ENCODE measurements around the gene TMEM147.

The TMEM147 gene, protein sequence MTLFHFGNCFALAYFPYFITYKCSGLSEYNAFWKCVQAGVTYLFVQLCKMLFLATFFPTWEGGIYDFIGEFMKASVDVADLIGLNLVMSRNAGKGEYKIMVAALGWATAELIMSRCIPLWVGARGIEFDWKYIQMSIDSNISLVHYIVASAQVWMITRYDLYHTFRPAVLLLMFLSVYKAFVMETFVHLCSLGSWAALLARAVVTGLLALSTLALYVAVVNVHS

DNA sequence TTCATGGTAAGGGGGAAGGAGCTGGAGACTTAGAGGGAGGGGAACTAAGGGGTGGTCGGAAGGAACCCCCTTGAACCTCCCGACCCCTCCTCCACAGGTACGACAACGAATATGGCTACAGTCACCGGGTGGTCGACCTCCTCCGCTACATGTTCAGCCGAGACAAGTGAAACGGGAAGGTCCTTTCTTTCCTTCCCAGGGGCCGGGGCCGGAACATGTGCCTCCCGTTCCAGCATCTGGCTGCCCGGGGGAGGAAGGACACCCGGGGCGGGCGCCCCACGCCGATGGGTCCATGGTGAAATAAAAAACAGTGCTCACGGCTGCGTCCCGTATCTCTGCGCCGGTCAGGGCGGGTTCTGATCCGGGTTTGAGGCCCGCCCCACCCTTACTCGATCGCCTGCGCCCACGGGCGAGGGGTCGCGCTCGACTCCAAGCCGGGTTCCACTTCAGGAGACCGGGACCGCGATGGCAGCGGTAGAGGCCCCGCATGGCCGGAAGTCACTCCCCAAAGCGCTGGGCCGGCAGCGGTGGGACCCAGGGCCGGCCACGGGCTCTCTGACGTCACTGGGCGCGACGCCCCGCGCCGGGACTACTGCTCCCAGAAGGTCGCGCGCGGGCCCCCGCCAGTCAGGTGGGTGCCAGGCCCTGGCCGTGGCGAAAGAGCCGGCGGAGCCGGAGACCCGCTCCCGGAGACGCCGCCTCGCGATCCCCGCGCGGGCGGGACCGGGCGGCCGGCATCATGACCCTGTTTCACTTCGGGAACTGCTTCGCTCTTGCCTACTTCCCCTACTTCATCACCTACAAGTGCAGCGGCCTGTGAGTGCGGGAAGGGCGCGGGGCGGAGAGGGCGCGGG lies at the start of gene TMEM147:
Gene TMEM147, plus strand, starts transcription at position 626 of the 854 bp plus-strand sequence. Its CDS starts 114 bp downstream, at position 740.
- Mint-ChIP-seq H3K27me3 (no peaks in the 10 kb centered on the region), H3K27ac (peak within 1 kb of the TSS; percentile 95), H3K4me3 (peak within 1 kb of the TSS; percentile 96), H3K36me3 (ENCODE audit: low read depth) (peaks cover 26% of the 10 kb centered on the region), H3K4me1 (peaks cover 43% of the 10 kb centered on the region), H3K9me3 (no peaks in the 10 kb centered on the region)
- ATAC-seq (peak; percentile 81), DNase-seq (peak; percentile 92)

DNA sequence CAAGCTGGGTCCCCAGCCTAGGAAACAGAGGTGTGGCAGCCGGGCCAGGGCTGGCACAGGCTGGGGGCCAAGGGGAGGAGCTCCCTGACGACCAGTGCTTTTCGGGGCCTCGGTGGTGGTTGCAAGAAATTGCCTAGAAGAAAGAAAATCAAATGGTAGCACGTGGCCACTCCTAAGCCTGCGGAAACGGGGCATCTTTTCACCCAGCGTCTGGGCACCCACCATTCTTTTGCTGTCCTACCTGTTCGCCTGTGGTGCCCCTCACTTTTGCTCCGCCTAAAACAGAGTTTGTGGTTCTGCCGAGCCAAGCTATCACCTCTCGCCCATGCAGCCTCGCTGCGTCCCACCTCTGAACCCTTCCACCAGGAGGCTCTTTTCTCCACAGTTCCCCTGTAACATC lies 48.0 kb upstream of the TMEM147 start:
- ATAC-seq = no peak
- no peaks in the 10 kb centered on the region for H3K9me3 Mint-ChIP-seq
- DNase-seq = no peak
- H3K4me3 Mint-ChIP-seq = no peak overlapping the region
- no peaks in the 10 kb centered on the region for H3K36me3 Mint-ChIP-seq (ENCODE audit: low read depth)
- peaks cover 8% of the 10 kb centered on the region for H3K4me1 Mint-ChIP-seq
- no peak overlapping the region for H3K27ac Mint-ChIP-seq
- peaks cover 13% of the 10 kb centered on the region for H3K27me3 Mint-ChIP-seq

DNA sequence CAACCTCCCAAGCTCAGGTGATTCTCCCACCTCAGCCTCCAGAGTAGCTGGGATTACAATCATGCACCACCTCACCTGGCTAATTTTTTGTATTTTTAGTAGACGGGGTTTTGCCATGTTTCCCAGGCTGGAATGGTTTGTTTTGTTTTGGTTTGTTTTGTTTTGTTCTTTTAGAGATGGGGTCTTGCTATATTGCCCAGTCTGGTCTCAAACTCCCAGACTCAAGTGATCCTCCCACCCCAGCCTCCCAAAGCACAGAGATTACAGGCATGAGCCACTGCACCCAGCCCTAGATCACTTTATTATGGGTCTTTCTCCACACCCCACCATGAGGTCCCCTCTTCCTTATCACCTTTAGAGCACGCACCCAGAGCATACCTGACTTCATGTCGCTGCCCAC lies 47.2 kb upstream of the TMEM147 start:
- DNase-seq = no peak
- no peaks in the 10 kb centered on the region for H3K9me3 Mint-ChIP-seq
- no peak overlapping the region for H3K27ac Mint-ChIP-seq
- peaks cover 8% of the 10 kb centered on the region for H3K4me1 Mint-ChIP-seq
- H3K36me3 Mint-ChIP-seq (ENCODE audit: low read depth) = no peaks in the 10 kb centered on the region
- no peak overlapping the region for H3K4me3 Mint-ChIP-seq
- ATAC-seq = no peak
- peaks cover 10% of the 10 kb centered on the region for H3K27me3 Mint-ChIP-seq

DNA sequence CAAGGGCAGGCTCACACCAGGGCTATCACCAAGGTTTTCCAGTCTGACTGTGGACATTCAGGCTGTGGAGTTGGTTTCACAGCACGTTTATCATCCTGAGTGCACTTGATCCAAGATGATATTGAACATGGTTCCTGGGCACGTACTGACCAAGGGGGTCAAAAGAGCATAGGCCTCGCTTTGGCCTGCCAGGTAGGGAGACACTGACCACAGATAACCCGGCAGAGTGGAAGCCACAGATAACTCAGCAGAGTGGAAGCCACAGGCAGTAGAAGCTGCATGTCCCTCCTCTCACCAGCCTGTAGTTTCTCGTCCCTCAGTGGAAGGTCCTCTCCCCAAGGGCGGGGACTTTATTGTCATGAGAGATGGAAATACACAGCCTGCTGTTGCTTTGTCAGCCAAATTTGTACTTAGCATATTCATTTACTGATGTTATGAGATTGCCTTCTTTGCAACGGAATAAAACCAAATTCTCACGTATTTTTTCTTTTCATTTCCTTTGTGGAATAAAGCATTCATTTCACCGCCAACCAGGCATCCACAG lies 46.4 kb upstream of the TMEM147 start:
- Mint-ChIP-seq H3K36me3 (ENCODE audit: low read depth) (no peaks in the 10 kb centered on the region), H3K4me3 (no peak overlapping the region), H3K27ac (no peak overlapping the region), H3K9me3 (no peaks in the 10 kb centered on the region), H3K27me3 (peaks cover 11% of the 10 kb centered on the region), H3K4me1 (peaks cover 8% of the 10 kb centered on the region)
- ATAC-seq (no peak), DNase-seq (no peak)

DNA sequence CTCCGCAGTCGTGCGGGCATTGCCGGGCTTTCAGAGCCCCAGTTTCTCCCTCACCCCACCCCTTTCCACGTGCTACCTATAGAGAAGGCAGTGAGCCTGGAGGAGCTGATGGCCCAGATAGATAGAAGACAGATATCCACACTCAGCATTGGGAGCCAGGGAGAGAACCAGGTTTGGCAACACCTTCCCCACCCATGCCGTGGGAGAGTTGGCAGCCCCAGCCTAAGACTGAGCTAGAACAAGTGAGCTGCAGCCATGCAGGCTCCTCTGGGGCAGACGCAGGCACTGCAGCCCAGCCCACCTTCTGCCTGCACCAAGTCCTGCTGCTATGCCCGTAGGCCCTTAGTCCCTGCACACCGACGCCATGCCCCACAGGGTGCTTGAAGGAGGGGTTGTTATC lies 44.8 kb upstream of the TMEM147 start:
- ATAC-seq (no peak), DNase-seq (no peak)
- Mint-ChIP-seq H3K4me1 (no peaks in the 10 kb centered on the region), H3K27me3 (peaks cover 17% of the 10 kb centered on the region), H3K9me3 (no peaks in the 10 kb centered on the region), H3K4me3 (no peak overlapping the region), H3K27ac (no peak overlapping the region), H3K36me3 (ENCODE audit: low read depth) (no peaks in the 10 kb centered on the region)

DNA sequence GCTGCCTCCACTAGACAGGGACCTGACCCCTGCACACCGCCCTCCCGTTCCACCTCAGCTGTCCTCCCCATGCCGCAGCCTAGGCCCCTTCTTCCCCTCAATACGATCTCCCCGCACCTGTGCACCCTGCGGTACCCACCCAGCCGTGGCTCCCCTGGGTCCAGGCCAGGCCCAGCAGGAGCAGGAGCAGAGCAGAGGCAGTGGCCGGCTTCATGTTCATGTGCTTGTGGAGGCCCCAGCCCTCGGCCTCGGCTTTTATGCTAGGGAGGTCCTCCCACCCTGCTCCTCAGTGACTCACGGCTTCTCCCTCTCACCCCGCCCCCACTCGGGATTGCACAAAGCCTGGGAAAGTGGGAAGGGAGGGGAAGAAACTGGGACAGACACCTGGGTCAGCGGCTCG lies 43.7 kb upstream of the TMEM147 start:
- Mint-ChIP-seq H3K4me1 (no peaks in the 10 kb centered on the region), H3K27ac (no peak overlapping the region), H3K4me3 (no peak overlapping the region), H3K36me3 (ENCODE audit: low read depth) (no peaks in the 10 kb centered on the region), H3K9me3 (no peaks in the 10 kb centered on the region), H3K27me3 (peaks cover 20% of the 10 kb centered on the region)
- no peak for ATAC-seq
- no peak for DNase-seq

DNA sequence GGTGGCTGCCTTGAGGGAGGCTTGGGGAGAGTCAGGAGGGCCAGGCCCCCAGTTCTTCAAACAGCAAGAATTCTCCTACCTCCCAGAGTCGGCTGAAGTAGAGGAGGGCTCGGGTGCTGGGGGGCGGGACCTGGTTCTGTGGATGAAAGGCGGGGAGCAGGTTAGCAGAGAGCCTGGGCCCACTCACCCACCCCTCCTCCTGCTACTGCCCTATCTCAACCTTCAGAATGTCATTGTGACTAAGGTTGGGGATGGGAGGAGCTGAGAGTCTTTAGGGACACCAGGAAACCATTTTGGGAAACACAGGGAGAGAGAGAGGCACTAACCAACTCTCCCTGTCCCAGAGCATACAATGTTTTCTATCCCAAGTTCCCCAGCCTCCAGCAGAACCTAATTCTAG lies 42.7 kb upstream of the TMEM147 start:
- H3K9me3 Mint-ChIP-seq = no peaks in the 10 kb centered on the region
- no peaks in the 10 kb centered on the region for H3K4me1 Mint-ChIP-seq
- ATAC-seq = no peak

DNA sequence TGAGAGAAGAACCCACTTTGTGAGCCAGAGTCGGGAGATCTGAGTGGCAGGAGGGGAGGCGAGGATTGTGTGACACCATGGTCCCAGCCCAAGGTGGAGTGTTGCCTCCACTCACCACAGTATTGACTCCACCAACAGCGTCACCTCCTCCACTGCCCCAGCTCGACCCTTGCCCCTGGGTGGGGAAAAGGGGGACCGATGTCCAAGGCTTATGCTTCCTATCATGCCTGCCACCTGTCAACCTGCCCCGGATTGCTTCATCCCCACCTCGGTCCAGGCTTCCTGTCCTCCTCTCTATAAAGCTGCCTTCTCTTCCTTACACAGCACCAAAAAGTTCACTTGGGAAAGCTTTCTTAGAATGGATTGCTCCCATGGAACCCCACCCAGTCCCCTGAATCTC lies 39.4 kb upstream of the TMEM147 start:
- Mint-ChIP-seq H3K4me3 (no peak overlapping the region), H3K27me3 (peaks cover 47% of the 10 kb centered on the region)
- no peak for ATAC-seq

More for the DNA sequence above, 42.7 kb upstream of the TMEM147 start:
- no peak for DNase-seq
- Mint-ChIP-seq H3K27me3 (peaks cover 24% of the 10 kb centered on the region), H3K27ac (no peak overlapping the region), H3K36me3 (ENCODE audit: low read depth) (no peaks in the 10 kb centered on the region), H3K4me3 (no peak overlapping the region)

DNA sequence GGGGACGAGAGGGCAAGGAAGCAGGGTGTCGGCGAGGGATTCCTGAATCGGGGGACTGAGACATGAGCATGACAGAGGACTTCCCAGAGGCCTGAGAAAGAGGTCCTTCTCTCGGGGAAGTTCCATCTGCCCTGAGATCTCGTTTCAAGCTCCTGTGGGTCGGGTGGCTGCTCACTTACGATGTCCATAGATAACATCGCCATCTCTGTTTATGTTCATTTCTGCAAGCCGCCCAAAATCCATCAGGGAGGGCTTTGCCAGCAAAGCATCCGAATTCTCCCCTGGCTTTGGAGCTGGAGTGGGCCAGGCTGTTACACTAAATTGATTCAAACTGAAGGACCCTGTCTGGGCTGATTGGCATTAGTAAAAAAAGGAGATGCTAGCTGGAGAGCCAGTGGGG lies 37.9 kb upstream of the TMEM147 start:
- DNase-seq = no peak
- ATAC-seq = no peak
- Mint-ChIP-seq H3K4me3 (no peak overlapping the region), H3K9me3 (no peaks in the 10 kb centered on the region), H3K4me1 (peaks cover 15% of the 10 kb centered on the region), H3K27me3 (peaks cover 54% of the 10 kb centered on the region), H3K27ac (no peak overlapping the region), H3K36me3 (ENCODE audit: low read depth) (no peaks in the 10 kb centered on the region)

More for the DNA sequence above, 39.4 kb upstream of the TMEM147 start:
- no peaks in the 10 kb centered on the region for H3K9me3 Mint-ChIP-seq
- no peak overlapping the region for H3K27ac Mint-ChIP-seq
- peaks cover 15% of the 10 kb centered on the region for H3K4me1 Mint-ChIP-seq
- no peak for DNase-seq
- H3K36me3 Mint-ChIP-seq (ENCODE audit: low read depth) = no peaks in the 10 kb centered on the region

DNA sequence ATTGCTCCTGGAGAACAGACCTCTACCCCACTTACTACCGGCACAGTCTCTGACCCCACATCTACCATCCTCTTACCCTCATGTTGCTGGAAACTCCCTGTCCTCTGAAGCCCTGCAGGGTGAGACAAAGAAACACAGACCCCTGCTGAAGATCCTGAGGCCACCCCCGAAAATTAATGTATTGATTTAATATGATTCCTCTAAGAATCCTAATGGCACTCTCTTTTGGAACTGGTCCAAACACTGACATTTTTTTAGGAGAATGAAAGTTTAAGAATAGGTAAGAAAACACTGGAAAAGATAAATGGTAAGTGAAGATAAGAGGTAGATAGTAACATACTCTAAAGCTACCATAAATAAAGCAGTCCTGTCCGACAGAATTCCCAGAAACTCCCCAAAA lies 37.3 kb upstream of the TMEM147 start:
- H3K27ac Mint-ChIP-seq = no peak overlapping the region
- H3K36me3 Mint-ChIP-seq (ENCODE audit: low read depth) = no peaks in the 10 kb centered on the region
- no peak for DNase-seq
- no peak overlapping the region for H3K4me3 Mint-ChIP-seq
- no peak for ATAC-seq
- no peaks in the 10 kb centered on the region for H3K9me3 Mint-ChIP-seq
- H3K27me3 Mint-ChIP-seq = peaks cover 57% of the 10 kb centered on the region
- H3K4me1 Mint-ChIP-seq = peaks cover 15% of the 10 kb centered on the region

DNA sequence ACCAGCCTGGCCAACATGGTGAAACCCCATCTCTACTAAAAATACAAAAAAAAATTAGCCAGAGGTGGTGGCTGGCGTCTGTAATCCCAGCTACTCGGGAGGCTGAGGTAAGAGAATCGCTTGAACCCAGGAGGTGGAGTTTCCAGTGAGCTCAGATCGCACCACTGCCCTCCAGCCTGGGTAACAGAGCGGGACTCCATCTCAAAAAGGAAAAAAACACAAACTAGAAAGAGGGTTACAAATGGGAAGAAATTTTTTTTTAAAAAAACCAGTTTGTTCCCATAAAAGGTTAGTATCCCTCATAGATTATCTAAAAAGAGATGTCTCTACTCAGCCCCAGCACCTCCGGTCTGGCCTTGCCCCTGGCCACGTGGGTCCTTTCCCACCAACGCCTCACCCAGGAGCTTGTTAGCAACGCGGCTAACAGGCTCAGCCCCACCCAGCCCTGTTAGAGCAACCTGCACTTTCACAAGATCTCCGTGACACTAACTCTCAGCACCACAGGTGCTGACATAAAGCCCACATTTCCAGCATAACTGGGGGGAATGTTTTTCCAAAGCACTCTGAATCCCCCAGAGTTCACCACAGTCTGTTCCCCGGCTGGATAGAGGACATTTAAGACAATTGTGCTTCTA lies 36.3 kb upstream of the TMEM147 start:
- H3K36me3 Mint-ChIP-seq (ENCODE audit: low read depth) = no peaks in the 10 kb centered on the region
- peak overlapping the region; percentile 57 for H3K4me3 Mint-ChIP-seq
- ATAC-seq (no peak), DNase-seq (peak; percentile 25)
- H3K27me3 Mint-ChIP-seq = peaks cover 60% of the 10 kb centered on the region
- peaks cover 15% of the 10 kb centered on the region for H3K4me1 Mint-ChIP-seq
- H3K9me3 Mint-ChIP-seq = no peaks in the 10 kb centered on the region
- H3K27ac Mint-ChIP-seq = no peak overlapping the region

DNA sequence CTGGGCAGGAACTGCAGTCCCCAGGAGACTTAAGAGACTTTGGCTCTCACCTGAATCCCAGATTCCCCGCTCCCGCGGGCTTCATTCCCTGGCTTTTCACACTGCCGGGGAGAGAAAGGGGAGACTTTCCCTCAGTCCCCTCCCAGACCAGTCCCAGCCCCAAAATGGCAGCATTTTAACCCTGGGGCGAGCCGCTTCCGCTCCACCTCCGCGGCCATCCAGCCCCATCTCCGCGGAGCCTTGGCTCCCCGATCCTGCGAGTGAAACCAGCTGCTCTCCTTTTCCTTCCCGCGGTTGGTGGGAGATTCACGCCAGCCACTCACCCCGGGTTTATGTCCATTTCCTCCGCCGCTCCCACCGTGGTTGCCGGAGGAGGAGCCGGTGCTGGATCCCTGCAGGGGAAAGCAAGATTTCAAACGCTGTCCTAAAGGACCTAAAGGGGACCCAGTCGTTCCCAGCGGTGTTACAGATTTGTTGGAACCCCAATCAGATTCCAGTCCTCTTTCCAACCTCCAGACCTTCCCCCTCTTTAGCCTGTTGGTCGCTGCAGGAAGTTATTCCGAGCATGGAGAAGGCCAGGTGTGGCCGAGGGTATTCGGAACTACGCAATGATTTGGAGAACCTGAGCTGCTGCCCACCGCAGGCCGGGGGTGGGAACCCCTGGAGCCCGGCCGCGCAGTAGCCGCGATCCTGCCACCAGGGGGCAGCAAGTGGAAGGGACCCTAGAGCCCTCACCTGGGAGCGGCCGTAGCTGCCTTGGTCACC lies 35.4 kb upstream of the TMEM147 start:
- Mint-ChIP-seq H3K4me3 (peak overlapping the region; percentile 57), H3K27ac (no peak overlapping the region), H3K36me3 (ENCODE audit: low read depth) (no peaks in the 10 kb centered on the region), H3K9me3 (no peaks in the 10 kb centered on the region), H3K27me3 (peaks cover 62% of the 10 kb centered on the region), H3K4me1 (peaks cover 15% of the 10 kb centered on the region)
- ATAC-seq (peak; percentile 67), DNase-seq (peak; percentile 88)

DNA sequence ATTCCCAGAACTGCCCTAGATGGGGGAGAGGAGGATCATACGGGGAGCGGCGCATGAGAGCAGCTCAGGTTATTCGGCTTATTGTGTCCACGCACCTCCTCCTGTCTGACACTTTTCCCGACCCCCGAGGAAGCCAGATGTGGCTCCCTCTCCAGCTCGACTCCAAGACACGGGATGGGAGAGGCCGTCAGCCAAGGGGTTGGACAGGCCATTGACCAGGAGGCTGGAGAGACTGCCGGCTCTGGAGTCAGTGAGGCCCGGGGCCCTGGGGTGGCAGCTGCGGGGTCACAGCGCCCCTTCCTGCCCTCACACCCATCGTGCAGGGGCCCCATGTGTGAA lies 34.8 kb upstream of the TMEM147 start:
- H3K36me3 Mint-ChIP-seq (ENCODE audit: low read depth) = no peaks in the 10 kb centered on the region
- peaks cover 56% of the 10 kb centered on the region for H3K27me3 Mint-ChIP-seq
- ATAC-seq = no peak

DNA sequence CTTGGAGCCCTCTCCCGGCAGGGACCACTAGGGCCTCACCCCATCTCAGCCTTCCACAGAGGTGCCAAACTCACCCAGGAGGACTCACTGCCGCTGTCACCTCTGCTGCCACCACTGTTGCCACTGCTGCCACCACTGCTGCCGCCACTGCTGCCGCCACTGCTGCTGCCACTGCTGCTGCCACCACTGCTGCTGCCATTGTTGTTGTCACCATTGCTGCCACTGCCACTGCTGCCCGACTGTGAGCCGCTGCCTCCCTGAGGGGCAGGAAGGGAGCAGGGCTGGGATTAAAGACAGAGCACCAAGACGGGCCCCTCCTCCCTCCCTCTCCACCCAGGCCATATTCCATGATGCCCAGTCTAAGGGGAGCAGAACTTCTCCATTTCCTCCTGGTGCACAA lies 34.1 kb upstream of the TMEM147 start:
- Mint-ChIP-seq H3K4me1 (peaks cover 15% of the 10 kb centered on the region), H3K4me3 (no peak overlapping the region), H3K36me3 (ENCODE audit: low read depth) (no peaks in the 10 kb centered on the region), H3K27me3 (peaks cover 54% of the 10 kb centered on the region), H3K27ac (no peak overlapping the region), H3K9me3 (no peaks in the 10 kb centered on the region)
- DNase-seq (no peak), ATAC-seq (no peak)

More for the DNA sequence above, 34.8 kb upstream of the TMEM147 start:
- H3K4me3 Mint-ChIP-seq = no peak overlapping the region
- H3K4me1 Mint-ChIP-seq = peaks cover 15% of the 10 kb centered on the region
- H3K9me3 Mint-ChIP-seq = no peaks in the 10 kb centered on the region
- H3K27ac Mint-ChIP-seq = no peak overlapping the region
- no peak for DNase-seq

All from activated naive CD8-positive, alpha-beta T cell treated with anti-CD3 and anti-CD28 coated beads, Interleukin-2, amount 50 U/mL, for 24 hours (primary cell).